OCI-LY7 (cell line): ENCODE data around the gene ZNF609.

Source experiments
- CTCF ChIP-seq: fragments of 200-600 bp; sonication (generic); conservative IDR thresholded peaks from 2 replicates; pipeline ENCODE4 v1.5.1; 2014; ENCODE audit warnings: mild to moderate bottlenecking, antibody characterized with exemption, low read length, moderate library complexity, mixed read lengths
- EZH2phosphoT487 ChIP-seq: fragments of 200-600 bp; sonication (generic); IDR thresholded peaks from 2 replicates; pipeline ENCODE4 v1.6.1; 2018; ENCODE audit warnings: low read depth, borderline replicate concordance, mild to moderate bottlenecking, mixed run types, antibody characterized with exemption, low read length, moderate library complexity, mixed read lengths

DNA sequence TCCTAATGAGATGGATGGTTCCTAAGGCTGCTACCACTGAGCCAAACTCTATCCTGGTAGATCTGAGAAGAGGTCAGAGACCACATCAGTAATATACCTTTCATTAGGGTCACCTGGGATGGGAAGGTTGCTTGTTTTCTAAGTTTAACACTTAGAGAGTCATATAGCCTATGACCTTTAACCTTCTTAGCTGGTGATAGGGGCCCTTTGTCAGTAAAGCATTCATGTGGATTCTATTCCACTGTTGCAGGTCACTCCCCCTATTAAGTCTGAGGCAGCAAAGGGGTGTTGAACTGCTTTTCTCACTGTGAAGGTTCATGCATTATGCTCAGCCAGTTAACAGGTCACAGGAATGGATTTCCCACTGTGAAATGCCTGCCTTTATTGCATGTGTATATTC is 6.1 kb upstream of the ZNF609 start:
- no peak for TF ChIP-seq CTCF
- no peak for TF ChIP-seq EZH2phosphoT487
